Measurements from ENCODE around the gene NLGN1. TPM values are rescaled to one million over a fixed set of nuclear protein-coding genes. Genes with fewer than 3 reads are reported as not detected.

NLGN1 gene
- total RNA-seq, 1 experiment from 2014 or later: not detected

DNA sequence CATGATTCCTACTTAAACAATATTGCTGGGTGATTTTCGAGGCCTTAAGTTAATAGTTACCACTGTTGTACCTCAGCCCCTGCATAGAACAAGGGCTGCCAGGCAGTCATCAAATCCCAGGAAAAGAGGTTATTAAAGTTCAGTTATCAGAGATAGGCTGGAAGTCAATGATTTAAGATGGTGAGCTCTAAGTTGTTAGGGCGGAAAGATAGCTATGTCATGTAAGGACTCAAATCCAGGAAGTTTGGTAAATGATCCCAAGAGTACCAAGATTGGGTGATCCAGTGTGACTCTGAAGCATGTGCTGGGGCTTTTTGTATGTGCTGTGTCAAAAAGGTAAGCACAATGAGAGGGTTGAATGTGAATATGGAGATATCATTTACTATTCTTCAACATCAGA is 287.9 kb downstream of the NLGN1 start (continued):
- TF ChIP-seq REST (IDR thresholded peaks at IDR 0.05; ENCODE audit: low read depth): no peak

GRCh38 chr3:173688216-173688842 is 290.8 kb downstream of the NLGN1 start:
- no peaks in the 10 kb centered on the region for H3K4me1 ChIP-seq (ENCODE audit: control insufficient read depth in 1 of 2, insufficient read depth in 2 of 2, low read length in 2 of 2)
- ChIA-PET POLR2A (no interaction called here), RAD21 (ENCODE audit: low non-redundant PET in 1 of 2, low total read pairs in 2 of 2, uncharacterized antibody in 2 of 2, unreplicated experiment in 2 of 2) (no interaction called here), CTCF (no interaction called here)
- no peaks in the 10 kb centered on the region for H3K36me3 ChIP-seq (ENCODE audit: control insufficient read depth in 1 of 2, insufficient read depth in 2 of 2, low read length in 2 of 2)
- H3K9ac ChIP-seq (ENCODE audit: low read length): no peak overlapping the region
- DNase-seq (ENCODE audit: low read depth, low spot score): no peak
- H3K9me2 ChIP-seq (ENCODE audit: insufficient read depth): no peaks in the 10 kb centered on the region
- no peaks in the 10 kb centered on the region for H3K79me2 ChIP-seq (ENCODE audit: insufficient read depth, low read length)
- intact Hi-C loops (cut with micrococcal nuclease): no loop called here
- no peak overlapping the region for H3K4me3 ChIP-seq (replicated peaks in 1 of 2; ENCODE audit: low read depth in 1 of 2, low read length in 2 of 2)
- no peaks in the 10 kb centered on the region for H3K27me3 ChIP-seq (ENCODE audit: insufficient read depth, low read length)
- H3K9me3 ChIP-seq (ENCODE audit: control insufficient read depth in 1 of 2, insufficient read depth in 1 of 2, low read depth in 1 of 2, low read length in 2 of 2): no peaks in the 10 kb centered on the region
- no peak overlapping the region for H2AFZ ChIP-seq (ENCODE audit: low read depth, low read length, poor library complexity, severe bottlenecking)
- no peak overlapping the region for H3K27ac ChIP-seq (ENCODE audit: low read depth, low read length)
- no peak overlapping the region for H3K4me2 ChIP-seq (ENCODE audit: low read length)
- ATAC-seq: no peak
- TF ChIP-seq CBX3 (IDR thresholded peaks at IDR 0.05; ENCODE audit: low read depth) (no peak), POLR2A (IDR thresholded peaks at IDR 0.05; ENCODE audit: borderline replicate concordance, extremely low read depth, insufficient read depth, insufficient read length) (no peak), ZFX (IDR thresholded peaks at IDR 0.05) (no peak), EGR1 (IDR thresholded peaks at IDR 0.05; ENCODE audit: low read depth) (no peak), CTCF (IDR thresholded peaks at IDR 0.05 in 2 of 3, conservative IDR thresholded peaks at IDR 0.05 in 1 of 3; ENCODE audit: borderline replicate concordance in 1 of 3, insufficient read depth in 1 of 3, low read depth in 2 of 3, low read length in 2 of 3) (no peak), POLR2AphosphoS5 (IDR thresholded peaks at IDR 0.05; ENCODE audit: low read depth, low read length) (no peak), ZNF274 (IDR thresholded peaks at IDR 0.05; ENCODE audit: low read depth, low read length) (no peak), SP1 (IDR thresholded peaks at IDR 0.05; ENCODE audit: low read depth) (no peak), EZH2phosphoT487 (IDR thresholded peaks at IDR 0.05; ENCODE audit: borderline replicate concordance) (no peak), ZBTB33 (IDR thresholded peaks at IDR 0.05; ENCODE audit: extremely low read depth, insufficient replicate concordance, low read length) (no peak), RAD21 (IDR thresholded peaks at IDR 0.05; ENCODE audit: low read depth) (no peak)
- TF ChIP-seq, protein P1, sequence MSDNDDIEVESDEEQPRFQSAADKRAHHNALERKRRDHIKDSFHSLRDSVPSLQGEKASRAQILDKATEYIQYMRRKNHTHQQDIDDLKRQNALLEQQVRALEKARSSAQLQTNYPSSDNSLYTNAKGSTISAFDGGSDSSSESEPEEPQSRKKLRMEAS (IDR thresholded peaks at IDR 0.05): no peak
- TF ChIP-seq, protein P2, sequence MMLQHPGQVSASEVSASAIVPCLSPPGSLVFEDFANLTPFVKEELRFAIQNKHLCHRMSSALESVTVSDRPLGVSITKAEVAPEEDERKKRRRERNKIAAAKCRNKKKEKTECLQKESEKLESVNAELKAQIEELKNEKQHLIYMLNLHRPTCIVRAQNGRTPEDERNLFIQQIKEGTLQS (IDR thresholded peaks at IDR 0.05): no peak
- BruUV-seq (replicated peaks): no TSS peak
- H4K20me1 ChIP-seq (ENCODE audit: insufficient read depth): no peaks in the 10 kb centered on the region
